ENCODE measurements around the gene MFSD8.
"Not testable (repeated sequence)": the region's sequence is repeated elsewhere in the genome, so short reads cannot be mapped to it uniquely, and the experiment has no call there.

DNA sequence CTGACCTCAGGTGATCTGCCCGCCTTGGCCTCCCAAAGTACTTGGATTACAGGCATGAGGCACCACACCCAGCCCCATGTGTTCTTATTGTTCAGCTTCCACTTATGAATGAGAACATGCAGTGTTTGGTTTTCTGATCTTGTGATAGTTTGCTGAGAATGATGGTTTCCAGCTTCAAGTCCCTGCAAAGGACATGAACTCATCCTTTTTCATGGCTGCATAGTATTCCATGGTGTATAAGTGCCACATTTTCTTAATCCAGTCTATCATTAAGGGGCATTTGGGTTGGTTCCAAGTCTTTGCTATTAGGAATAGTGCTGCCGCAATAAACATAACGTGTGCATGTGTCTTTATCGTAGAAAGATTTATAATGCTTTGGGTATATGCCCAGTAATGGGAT lies 65.3 kb downstream of the MFSD8 start:
- TF ChIP-seq POLR2A, CTCF (IDR thresholded peaks at IDR 0.05): not testable (repeated sequence)

All from adrenal gland (tissue), 5 donors.